AG04449 (cell line): ENCODE data around the gene HEPN1.

Source experiments
- CTCF ChIA-PET: fragments of 350-600 bp; formaldehyde crosslinking; extraction: SDS; loops from one replicate; lab custom pipeline; 2021; ENCODE audit warnings: antibody characterized with exemption; lab: Yijun Ruan, JAX
- POLR2A ChIA-PET: fragments of 400-600, 350-600 bp; formaldehyde crosslinking; extraction: SDS; loops from one replicate; lab custom pipeline; 2020; ENCODE audit warnings: antibody characterized with exemption, inconsistent platforms; lab: Yijun Ruan, JAX
- DNase-seq: peaks from one replicate; pipeline ENCODE4 v3.0.0-alpha.2; 2010; ENCODE audit warnings: low read depth, low spot score
- H3K4me3 ChIP-seq: 2 replicates; pipeline ENCODE4 v1.5.1; 2011; ENCODE audit warnings: low read depth, mild to moderate bottlenecking, control low read depth, low read length
- TF ChIP-seq, protein P1 (sequence below): IDR thresholded peaks from one replicate; pipeline ENCODE4 v1.5.1; 2011; ENCODE audit warnings: mild to moderate bottlenecking, moderate library complexity, low read length, control low read depth, inconsistent platforms; ENCODE audit not compliant: insufficient read depth; ENCODE audit errors: missing control alignments

The HEPN1 gene

DNA sequence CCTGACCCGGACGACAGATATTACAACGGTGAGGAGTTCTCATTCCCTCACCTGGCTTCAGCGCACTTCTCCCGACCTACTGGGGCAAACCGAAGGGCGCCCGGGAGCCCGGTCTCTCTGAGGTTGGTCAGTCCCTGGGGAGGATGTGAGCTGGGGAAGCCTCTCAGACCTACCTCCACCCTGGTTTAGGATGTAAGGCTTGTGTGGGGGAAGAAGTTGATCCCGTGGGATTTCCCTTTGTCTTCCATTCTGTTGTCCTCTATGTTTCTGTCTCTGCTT lies 41.5 kb upstream of the HEPN1 start:
- ChIA-PET CTCF (interaction anchor here (1.6 to 4.5 kb wide), 4 partner anchors 11 to 49 kb away, joined by 10 to 78 read pairs (median 13); partner anchors contain the start of gene ROBO4), POLR2A (no interaction called here)
- peak overlapping the region; percentile 72 for H3K4me3 ChIP-seq
- TF ChIP-seq, protein P1, sequence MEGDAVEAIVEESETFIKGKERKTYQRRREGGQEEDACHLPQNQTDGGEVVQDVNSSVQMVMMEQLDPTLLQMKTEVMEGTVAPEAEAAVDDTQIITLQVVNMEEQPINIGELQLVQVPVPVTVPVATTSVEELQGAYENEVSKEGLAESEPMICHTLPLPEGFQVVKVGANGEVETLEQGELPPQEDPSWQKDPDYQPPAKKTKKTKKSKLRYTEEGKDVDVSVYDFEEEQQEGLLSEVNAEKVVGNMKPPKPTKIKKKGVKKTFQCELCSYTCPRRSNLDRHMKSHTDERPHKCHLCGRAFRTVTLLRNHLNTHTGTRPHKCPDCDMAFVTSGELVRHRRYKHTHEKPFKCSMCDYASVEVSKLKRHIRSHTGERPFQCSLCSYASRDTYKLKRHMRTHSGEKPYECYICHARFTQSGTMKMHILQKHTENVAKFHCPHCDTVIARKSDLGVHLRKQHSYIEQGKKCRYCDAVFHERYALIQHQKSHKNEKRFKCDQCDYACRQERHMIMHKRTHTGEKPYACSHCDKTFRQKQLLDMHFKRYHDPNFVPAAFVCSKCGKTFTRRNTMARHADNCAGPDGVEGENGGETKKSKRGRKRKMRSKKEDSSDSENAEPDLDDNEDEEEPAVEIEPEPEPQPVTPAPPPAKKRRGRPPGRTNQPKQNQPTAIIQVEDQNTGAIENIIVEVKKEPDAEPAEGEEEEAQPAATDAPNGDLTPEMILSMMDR, result no peak
- DNase-seq, result no peak

DNA sequence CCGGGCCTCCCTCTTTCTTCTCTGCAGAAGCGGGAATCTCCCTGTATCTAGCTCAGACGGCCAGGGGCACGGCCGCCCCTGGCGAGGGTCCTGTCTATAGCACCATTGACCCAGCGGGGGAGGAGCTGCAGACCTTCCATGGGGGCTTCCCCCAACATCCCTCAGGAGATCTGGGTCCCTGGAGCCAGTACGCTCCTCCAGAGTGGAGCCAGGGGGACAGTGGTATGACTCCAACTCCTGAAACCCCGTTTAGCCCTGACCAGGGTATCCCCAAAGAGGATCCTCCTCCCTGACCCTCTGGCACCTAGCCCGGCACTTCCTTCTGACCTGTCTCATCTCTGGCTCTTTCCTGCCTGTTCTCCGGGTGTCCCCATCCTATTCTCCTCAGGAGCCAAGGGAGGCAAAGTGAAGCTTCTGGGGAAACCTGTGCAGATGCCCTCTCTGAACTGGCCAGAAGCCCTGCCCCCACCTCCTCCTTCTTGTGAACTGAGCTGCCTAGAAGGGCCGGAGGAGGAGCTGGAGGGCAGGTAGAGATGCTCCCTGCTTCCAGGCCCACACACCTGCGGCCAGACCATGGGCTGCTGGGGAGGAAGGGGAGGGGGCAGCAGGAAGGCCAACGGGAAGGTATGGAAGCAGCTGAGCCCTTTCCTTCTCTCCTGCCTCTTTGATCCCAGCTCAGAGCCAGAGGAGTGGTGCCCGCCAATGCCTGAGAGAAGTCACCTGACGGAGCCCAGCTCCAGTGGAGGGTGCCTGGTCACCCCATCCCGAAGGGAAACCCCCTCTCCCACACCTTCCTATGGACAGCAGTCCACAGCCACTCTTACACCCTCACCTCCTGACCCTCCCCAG lies 40.9 kb upstream of the HEPN1 start:
- ChIA-PET POLR2A (interaction anchor here (0.9 kb wide), 1 partner anchor 57 kb away, joined by 4 read pairs; no protein-coding TSS in a partner anchor), CTCF (interaction anchor here (1.6 to 4.5 kb wide), 2 partner anchors 12 to 20 kb away, joined by 10 to 78 read pairs; partner anchors contain the start of gene ROBO4)
- H3K4me3 ChIP-seq, result no peak overlapping the region; the same call in 1 of the 2 replicates
- DNase-seq, result no peak
- TF ChIP-seq, protein P1, result no peak

DNA sequence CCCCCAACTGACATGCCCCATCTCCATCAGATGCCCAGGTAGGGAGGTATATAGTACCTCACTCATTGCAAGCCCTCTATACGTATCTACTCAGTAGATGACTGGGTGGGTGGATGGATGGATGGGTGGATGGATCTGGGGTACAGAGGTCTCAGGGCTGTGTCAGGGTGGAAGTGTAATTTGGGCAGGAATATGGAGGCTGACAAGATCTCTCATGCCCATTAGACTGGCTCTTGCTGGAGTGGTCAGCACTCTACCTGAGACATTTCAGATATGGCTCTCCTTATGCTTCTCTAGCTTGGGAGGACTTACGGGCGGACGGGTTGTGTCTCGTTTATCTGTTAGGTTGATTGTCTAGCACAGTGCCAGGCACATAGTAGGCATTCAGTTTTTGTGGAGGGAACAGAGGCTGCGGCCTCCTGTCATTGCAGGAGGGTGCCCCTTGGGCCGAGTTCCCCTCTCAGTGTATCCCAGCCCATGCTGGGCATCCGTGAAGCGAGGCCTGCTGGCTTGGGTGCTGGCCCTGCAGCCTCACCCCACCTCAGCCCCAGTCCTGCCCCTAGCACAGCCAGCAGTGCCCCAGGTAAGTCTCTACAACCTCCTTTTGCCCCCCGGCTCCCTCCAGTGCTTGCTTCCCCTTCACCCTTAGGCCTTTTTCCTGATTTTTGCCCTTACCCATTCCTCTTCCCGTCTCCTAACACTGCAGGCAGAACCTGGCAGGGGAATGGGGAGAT lies 40.1 kb upstream of the HEPN1 start:
- TF ChIP-seq, protein P1, result no peak
- CTCF ChIA-PET, result interaction anchor here (1.2 to 4.5 kb wide), 4 partner anchors 7 to 19 kb away, joined by 3 to 78 read pairs (median 7); partner anchors contain the start of gene ROBO4
- POLR2A ChIA-PET, result interaction anchor here (0.9 kb wide), 1 partner anchor 56 kb away, joined by 4 read pairs; no protein-coding TSS in a partner anchor
- H3K4me3 ChIP-seq, result no peak overlapping the region
- DNase-seq, result no peak

DNA sequence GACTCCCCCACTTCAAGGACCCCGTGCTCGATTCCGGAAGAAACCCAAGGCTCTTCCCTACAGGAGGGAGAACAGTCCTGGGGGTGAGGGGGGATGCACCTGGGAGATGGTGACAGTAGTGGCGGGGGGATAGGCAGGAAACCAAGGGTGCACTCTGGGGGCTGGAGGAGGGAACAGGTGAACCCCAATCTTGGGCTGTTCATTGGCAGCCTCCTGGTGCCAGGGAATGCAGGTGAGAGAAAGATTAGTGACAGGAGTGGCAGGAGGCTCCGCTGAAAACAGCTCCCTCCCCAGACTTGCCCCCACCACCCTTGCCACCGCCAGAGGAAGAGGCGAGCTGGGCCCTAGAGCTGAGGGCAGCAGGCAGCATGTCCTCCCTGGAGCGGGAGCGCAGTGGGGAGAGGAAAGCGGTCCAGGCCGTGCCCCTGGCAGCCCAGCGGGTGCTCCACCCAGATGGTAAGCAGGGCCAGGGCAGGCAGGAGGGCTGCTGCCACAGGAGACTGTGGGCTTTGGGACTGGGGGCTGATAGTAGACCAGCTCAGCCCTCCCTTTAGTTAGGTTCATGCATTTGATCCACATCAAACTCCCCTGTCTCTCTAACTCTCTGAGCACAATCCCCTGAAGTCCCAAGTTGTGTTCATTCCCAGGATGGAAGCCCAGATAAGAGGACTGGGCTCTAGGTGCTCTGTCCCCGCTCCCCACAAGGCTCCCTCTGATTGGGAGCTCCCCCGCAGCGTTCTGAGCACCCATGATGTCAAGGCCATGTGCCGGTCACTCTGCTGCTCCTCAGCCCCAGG lies 39.4 kb upstream of the HEPN1 start:
- H3K4me3 ChIP-seq, result no peak overlapping the region
- ChIA-PET CTCF (interaction anchor here (1.2 to 1.6 kb wide), 3 partner anchors 8 to 14 kb away, joined by 3 to 5 read pairs (median 4); partner anchors contain the start of gene ROBO3), POLR2A (no interaction called here)
- TF ChIP-seq, protein P1, result no peak
- no peak for DNase-seq

DNA sequence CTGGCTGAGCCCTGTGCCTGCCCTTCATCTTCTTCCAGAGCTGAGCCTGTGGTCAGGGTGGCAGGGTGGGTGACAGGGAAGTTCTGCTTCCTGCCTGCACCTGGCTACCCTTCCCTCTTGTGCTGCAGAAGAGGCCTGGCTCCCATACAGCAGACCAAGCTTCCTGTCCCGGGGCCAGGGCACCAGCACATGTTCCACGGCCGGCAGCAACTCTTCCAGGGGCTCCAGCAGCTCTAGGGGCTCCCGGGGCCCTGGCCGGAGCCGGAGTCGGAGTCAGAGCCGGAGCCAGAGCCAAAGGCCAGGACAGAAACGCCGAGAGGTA lies 38.8 kb upstream of the HEPN1 start:
- CTCF ChIA-PET, result interaction anchor here (1.2 to 1.6 kb wide), 2 partner anchors 9 to 15 kb away, joined by 3 to 5 read pairs; partner anchors contain the start of gene ROBO3
- DNase-seq, result no peak
- POLR2A ChIA-PET, result interaction anchor here (1.1 kb wide), 1 partner anchor 17 kb away, joined by 3 read pairs; the partner anchor contains the start of gene ROBO4

More for the DNA sequence above, 38.8 kb upstream of the HEPN1 start:
- TF ChIP-seq, protein P1, result no peak
- no peak overlapping the region for H3K4me3 ChIP-seq
